NCI-H146 (cell line): ENCODE results near the gene PCDHGA1.
"Not testable (repeated sequence)": the region's sequence is repeated elsewhere in the genome, so short reads cannot be mapped to it uniquely, and the experiment has no call there.

ENCODE experiments used
- DNase-seq: peaks from one replicate; lab custom pipeline; 2025; lab: John Stamatoyannopoulos, UW

PCDHGA1 gene

DNA sequence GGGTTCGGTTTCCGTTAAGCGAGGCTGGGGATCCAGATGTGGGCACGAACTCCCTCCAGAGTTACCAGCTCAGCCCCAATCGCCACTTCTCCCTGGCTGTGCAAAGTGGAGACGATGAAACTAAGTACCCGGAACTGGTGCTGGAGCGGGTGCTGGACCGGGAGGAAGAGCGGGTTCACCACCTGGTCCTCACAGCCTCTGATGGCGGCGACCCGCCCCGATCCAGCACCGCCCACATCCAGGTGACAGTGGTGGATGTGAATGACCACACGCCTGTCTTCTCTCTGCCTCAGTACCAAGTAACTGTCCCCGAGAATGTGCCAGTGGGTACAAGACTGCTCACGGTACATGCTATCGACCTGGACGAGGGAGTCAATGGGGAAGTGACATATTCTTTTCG lies 53.0 kb downstream of the PCDHGA1 start:
- no peak for DNase-seq

DNA sequence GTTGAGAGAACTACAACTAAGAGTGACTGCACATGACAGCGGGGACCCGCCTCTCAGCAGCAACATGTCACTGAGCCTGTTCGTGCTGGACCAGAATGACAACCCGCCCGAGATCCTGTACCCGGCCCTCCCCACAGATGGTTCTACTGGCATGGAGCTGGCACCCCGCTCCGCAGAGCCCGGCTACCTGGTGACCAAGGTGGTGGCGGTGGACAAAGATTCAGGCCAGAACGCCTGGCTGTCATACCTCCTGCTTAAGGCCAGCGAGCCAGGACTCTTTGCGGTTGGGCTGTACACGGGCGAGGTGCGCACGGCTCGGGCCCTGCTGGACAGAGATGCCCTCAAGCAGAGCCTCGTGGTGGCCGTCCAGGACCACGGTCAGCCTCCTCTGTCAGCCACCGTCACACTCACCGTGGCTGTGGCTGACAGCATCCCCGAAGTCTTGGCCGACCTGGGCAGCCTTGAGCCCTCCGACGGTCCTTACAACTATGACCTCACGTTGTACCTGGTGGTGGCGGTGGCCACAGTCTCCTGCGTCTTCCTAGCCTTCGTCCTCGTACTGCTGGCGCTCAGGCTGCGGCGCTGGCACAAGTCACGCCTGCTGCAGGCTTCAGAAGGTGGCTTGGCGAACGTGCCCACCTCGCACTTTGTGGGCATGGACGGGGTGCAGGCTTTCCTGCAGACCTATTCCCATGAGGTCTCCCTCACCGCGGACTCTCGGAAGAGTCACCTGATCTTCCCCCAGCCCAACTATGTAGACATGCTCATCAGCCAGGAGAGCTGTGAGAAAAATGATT lies 54.4 kb downstream of the PCDHGA1 start:
- DNase-seq: no peak

DNA sequence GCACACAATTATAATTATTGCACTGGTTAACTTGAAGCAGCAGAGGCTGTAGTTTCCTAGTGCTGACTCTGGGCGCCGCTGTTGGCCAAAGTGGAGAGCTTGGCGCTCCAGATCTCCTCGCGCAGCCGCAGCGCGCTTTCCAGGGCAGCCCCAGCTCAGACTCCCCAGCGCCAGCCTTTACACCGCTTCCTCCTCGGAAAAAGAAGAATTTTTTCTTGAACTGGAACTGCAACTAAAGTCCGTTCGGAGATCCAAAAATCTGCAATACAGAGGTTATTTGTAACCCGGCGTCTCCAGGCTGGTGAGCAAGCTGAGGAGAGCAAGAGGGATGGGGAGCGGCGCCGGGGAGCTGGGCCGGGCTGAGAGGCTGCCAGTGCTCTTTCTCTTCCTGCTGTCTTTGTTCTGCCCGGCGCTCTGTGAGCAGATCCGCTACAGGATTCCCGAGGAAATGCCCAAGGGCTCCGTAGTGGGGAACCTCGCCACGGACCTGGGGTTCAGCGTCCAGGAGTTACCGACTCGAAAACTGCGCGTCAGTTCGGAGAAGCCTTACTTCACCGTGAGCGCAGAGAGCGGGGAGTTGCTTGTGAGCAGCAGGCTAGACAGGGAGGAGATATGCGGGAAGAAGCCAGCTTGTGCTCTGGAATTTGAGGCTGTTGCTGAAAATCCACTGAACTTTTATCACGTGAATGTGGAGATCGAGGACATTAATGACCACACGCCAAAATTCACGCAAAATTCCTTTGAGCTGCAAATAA lies 57.4 kb downstream of the PCDHGA1 start, which contains the start of gene PCDHGB4:
PCDHGB4 (plus strand) TSS at position 142 of the 755 bp plus-strand sequence; CDS start at position 329, 187 bp downstream.
- not testable (repeated sequence) for DNase-seq

DNA sequence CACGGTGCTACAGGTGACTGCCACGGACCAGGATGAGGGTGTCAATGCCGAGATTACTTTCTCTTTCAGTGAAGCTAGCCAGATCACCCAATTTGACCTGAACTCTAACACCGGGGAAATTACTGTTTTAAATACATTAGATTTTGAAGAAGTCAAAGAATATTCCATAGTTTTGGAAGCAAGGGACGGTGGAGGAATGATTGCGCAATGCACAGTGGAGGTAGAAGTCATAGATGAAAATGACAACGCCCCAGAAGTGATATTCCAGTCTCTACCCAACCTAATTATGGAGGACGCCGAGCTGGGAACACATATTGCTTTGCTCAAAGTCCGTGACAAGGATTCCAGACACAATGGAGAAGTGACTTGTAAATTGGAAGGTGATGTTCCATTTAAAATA lies 58.3 kb downstream of the PCDHGA1 start:
- no peak for DNase-seq

DNA sequence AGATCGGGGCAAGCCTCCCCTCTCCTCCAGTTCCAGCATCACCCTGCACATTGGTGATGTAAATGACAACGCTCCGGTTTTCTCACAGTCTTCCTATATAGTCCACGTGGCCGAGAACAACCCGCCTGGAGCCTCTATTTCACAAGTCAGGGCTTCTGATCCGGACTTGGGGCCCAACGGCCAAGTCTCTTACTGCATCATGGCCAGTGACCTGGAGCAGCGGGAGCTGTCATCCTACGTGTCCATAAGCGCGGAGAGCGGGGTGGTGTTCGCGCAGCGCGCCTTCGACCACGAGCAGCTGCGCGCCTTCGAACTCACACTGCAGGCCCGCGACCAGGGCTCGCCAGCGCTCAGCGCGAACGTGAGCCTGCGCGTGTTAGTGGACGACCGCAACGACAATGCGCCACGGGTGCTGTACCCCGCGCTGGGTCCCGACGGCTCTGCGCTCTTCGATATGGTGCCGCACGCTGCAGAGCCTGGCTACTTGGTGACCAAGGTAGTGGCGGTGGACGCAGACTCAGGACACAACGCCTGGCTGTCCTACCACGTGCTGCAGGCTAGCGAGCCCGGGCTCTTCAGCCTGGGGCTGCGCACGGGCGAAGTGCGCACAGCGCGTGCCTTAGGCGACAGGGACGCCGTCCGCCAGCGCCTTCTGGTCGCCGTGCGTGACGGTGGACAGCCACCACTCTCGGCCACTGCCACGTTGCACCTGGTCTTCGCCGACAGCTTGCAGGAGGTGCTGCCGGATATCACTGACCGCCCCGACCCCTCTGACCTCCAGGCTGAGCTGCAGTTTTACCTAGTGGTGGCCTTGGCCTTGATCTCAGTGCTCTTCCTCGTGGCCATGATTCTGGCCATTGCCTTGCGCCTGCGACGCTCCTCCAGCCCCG lies 59.1 kb downstream of the PCDHGA1 start:
- no peak for DNase-seq

DNA sequence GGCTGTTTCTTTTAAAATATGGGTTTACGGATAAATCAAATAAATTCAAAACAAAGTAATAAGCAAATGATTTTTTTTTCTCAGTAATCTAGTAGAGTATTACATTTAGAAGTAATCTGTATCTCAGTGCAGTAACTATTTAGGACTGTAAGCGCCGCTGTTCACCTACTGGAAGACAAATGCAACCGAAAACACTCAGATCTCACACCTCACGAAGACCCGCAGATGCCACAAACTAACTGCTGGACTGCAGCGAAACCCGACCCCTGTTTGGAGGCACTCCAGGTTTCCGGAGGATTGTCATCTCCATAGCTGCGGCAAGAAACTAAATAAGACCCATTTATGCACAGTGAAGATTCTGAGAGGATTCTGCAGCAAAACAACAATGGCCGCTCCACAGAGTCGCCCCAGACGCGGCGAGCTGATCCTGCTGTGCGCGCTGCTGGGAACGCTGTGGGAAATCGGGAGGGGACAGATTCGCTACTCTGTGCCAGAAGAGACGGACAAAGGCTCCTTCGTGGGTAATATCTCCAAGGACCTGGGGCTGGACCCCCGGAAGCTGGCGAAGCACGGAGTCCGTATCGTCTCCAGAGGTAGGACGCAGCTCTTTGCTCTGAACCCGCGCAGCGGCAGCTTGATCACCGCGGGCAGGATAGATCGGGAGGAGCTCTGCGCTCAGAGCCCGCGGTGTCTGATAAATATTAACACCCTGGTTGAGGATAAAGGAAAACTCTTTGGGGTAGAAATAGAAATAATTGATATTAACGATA lies 62.3 kb downstream of the PCDHGA1 start, which contains the start of gene PCDHGA8:
PCDHGA8 (plus strand) TSS at position 205 of the 770 bp plus-strand sequence; CDS start at position 386, 181 bp downstream.
- no peak for DNase-seq

DNA sequence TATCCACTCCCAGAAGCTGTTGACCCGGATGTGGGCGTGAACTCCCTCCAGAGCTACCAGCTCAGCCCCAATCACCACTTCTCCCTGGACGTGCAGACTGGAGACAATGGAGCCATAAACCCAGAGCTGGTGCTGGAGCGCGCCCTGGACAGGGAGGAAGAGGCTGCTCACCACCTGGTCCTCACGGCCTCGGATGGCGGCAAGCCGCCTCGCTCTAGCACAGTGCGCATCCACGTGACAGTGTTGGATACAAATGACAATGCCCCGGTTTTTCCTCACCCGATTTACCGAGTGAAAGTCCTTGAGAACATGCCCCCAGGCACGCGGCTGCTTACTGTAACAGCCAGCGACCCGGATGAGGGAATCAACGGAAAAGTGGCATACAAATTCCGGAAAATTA lies 63.0 kb downstream of the PCDHGA1 start:
- DNase-seq: no peak

DNA sequence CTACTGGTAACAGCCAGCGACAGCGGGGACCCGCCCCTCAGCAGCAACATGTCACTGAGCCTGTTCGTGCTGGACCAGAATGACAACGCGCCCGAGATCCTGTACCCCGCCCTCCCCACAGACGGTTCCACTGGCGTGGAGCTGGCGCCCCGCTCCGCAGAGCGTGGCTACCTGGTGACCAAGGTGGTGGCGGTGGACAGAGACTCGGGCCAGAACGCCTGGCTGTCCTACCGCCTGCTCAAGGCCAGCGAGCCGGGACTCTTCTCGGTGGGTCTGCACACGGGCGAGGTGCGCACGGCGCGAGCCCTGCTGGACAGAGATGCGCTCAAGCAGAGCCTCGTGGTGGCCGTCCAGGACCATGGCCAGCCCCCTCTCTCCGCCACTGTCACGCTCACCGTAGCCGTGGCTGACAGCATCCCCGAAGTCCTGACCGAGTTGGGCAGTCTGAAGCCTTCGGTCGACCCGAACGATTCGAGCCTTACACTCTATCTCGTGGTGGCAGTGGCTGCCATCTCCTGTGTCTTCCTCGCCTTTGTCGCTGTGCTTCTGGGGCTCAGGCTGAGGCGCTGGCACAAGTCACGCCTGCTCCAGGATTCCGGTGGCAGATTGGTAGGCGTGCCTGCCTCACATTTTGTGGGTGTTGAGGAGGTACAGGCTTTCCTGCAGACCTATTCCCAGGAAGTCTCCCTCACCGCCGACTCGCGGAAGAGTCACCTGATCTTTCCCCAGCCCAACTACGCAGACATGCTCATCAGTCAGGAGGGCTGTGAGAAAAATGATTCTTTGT lies 64.3 kb downstream of the PCDHGA1 start:
- not testable (repeated sequence) for DNase-seq

DNA sequence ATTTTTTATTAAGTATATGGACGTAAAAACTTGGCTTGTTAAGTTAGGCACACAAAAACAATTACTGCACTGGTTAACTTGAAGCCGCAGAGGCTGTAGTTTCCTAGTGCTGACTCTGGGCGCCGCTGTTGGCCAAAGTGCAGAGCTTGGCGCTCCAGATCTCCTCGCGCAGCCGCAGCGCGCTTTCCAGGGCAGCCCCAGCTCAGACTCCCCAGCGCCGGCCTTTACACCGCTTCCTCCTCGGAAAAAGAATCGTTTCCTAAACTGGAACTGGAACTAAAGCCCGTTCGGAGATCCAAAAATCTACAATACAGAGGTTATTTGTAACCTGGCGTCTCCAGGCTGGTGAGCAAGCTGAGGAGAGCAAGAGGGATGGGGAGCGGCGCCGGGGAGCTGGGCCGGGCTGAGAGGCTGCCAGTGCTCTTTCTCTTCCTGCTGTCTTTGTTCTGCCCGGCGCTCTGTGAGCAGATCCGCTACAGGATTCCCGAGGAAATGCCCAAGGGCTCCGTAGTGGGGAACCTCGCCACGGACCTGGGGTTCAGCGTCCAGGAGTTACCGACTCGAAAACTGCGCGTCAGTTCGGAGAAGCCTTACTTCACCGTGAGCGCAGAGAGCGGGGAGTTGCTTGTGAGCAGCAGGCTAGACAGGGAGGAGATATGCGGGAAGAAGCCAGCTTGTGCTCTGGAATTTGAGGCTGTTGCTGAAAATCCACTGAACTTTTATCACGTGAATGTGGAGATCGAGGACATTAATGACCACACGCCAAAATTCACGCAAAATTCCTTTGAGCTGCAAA lies 67.6 kb downstream of the PCDHGA1 start, which contains the start of gene PCDHGB5:
PCDHGB5 (plus strand) TSS at position 192 of the 796 bp plus-strand sequence; CDS start at position 373, 181 bp downstream.
- not testable (repeated sequence) for DNase-seq

DNA sequence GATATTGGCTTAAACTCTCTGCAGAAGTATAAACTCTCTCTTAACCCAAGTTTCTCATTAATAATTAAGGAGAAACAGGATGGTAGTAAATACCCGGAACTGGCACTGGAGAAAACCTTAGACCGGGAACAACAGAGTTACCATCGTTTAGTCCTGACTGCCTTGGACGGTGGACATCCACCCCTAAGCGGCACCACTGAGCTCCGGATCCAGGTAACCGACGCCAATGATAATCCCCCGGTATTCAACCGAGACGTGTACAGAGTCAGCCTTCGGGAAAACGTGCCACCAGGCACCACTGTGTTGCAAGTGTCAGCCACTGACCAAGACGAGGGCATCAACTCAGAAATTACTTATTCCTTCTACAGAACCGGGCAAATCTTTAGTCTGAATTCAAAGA lies 68.3 kb downstream of the PCDHGA1 start:
- DNase-seq: no peak

DNA sequence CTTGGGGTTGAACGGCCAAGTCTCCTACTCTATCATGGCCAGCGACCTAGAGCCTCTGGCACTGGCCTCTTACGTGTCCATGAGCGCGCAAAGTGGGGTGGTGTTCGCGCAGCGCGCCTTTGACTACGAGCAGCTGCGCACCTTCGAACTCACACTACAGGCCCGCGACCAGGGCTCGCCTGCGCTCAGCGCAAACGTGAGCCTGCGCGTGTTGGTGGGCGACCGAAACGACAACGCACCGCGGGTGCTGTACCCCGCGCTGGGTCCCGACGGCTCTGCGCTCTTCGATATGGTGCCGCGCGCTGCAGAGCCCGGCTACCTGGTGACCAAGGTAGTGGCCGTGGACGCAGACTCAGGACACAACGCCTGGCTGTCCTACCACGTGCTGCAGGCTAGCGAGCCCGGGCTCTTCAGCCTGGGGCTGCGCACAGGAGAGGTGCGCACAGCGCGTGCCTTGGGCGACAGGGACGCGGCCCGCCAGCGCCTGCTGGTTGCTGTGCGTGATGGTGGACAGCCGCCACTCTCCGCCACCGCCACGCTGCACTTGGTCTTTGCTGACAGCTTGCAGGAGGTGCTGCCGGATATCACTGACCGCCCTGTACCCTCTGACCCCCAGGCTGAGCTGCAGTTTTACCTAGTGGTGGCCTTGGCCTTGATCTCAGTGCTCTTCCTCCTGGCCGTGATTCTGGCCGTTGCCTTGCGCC lies 69.4 kb downstream of the PCDHGA1 start:
- DNase-seq: no peak

DNA sequence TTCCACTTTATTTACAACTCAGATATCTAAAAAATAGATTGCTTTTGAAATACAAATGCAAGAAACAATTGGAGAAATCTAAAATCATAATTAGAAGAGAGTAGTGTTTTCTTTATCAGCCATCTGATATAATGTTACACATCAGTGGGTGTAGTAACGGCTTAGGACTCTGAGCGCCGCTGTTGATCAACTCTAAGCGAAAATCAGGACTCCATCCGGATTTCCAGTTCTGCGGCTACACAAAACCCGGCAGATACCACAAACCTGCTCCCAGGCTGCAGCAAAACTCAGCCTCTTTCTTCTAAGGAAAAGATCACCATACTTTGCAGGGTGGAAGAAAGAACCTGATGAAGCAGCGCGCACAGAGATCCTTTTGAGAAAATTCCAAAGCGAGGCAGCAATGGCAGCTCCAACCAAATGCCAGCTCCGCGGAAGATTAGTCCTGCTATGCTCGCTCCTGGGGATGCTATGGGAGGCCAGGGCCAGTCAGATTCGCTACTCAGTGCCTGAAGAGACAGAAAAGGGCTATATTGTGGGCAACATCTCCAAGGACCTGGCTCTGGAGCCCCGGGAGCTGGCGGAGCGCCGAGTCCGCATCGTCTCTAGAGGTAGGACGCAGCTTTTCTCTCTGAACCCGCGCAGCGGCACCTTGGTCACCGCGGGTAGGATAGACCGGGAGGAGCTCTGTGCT lies 72.4 kb downstream of the PCDHGA1 start, which contains the start of gene PCDHGA9:
PCDHGA9 (plus strand) TSS at position 226 of the 691 bp plus-strand sequence; CDS start at position 401, 175 bp downstream.
- no peak for DNase-seq

DNA sequence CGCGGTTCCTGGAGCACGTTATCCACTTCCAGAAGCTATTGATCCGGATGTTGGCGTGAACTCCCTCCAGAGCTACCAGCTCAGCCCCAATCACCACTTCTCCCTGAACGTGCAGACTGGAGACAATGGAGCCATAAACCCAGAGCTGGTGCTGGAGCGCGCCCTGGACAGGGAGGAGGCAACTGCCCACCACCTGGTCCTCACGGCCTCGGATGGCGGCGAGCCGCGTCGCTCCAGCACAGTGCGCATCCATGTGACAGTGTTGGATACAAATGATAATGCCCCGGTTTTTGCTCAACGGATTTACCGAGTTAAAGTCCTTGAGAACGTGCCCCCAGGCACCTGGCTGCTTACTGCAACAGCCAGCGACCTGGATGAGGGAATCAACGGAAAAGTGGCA lies 73.1 kb downstream of the PCDHGA1 start:
- DNase-seq: no peak

DNA sequence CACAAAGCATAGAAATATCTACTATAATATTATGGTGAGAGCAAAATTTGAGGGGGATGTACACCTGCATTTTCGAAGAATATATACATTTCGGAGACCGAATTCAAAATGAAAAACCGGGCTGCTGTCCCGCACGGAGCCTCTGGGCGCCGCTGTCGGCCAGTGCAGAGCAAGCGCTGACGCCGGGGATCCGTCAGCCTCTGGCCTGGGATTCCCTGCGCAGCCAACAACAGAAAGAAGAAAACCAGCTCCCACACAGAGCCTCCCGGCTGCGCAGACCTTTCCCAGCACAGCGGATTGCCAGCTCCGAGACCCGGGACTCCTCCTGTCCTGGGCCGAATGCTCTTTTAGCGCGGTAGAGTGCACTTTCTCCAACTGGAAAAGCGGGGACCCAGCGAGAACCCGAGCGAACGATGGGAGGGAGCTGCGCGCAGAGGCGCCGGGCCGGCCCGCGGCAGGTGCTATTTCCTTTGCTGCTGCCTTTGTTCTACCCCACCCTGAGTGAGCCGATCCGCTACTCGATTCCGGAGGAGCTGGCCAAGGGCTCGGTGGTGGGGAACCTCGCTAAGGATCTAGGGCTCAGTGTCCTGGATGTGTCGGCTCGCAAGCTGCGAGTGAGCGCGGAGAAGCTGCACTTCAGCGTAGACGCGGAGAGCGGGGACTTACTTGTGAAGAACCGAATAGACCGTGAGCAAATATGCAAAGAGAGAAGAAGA lies 77.6 kb downstream of the PCDHGA1 start, which contains the start of gene PCDHGB6:
PCDHGB6 (plus strand) TSS at position 232 of the 716 bp plus-strand sequence; CDS start at position 414, 182 bp downstream.
- DNase-seq: not testable (repeated sequence)

DNA sequence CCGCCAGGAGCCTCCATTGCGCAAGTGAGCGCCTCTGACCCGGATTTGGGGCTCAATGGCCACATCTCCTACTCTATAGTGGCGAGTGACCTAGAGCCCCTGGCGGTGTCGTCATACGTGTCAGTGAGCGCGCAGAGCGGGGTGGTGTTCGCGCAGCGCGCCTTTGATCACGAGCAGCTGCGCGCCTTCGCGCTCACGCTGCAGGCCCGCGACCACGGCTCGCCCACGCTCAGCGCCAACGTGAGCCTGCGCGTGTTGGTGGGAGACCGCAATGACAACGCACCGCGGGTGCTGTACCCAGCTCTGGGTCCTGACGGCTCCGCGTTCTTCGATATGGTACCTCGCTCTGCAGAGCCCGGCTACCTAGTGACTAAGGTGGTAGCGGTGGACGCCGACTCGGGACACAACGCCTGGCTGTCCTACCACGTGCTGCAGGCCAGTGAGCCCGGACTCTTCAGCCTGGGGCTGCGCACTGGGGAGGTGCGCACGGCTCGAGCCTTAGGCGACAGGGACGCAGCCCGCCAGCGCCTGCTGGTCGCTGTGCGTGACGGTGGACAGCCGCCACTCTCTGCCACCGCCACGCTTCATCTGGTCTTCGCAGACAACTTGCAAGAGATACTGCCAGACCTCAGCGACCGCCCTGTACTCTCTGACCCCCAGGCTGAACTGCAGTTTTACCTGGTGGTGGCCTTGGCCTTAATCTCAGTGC lies 79.4 kb downstream of the PCDHGA1 start:
- no peak for DNase-seq

DNA sequence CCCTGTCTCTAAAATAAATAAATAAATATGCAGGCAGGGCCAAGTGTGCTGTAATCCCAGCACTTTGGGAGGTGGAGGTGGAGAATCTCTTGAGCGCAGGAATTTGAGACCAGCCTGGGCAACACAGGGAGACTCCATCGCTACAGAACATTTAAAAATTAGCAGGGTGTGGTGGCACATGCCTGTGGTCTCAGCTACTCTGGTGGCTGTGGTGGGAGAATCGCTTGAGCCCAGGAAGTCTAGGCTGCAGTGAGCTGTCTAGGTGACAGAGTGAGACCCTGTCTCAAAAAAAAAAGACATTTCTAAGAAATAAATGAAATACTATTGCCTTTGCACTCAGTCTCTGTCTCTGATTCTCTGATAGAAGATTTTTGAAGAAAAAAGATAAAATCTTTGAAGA lies 81.3 kb downstream of the PCDHGA1 start:
- no peak for DNase-seq
